WTC11 (cell line): ENCODE results near the gene BFSP2.

Source experiments
- ATF2 ChIP-seq: sonication (generic); formaldehyde crosslinking; IDR thresholded peaks from 2 replicates; pipeline ENCODE4 v1.8.1; 2022; ENCODE audit warnings: low read depth, missing genetic modification reagents, borderline replicate concordance
- CBFB ChIP-seq: sonication (generic); formaldehyde crosslinking; IDR thresholded peaks from 2 replicates; pipeline ENCODE4 v1.8.1; 2022; ENCODE audit warnings: mild to moderate bottlenecking, low read depth, missing genetic modification reagents
- ZNF219 ChIP-seq: sonication (generic); formaldehyde crosslinking; IDR thresholded peaks from 2 replicates; pipeline ENCODE4 v1.8.0; 2023; ENCODE audit warnings: missing genetic modification reagents, mild to moderate bottlenecking, borderline replicate concordance
- TF ChIP-seq, protein P1 (sequence below): fragments of 200-600 bp; IDR thresholded peaks from 2 replicates; pipeline ENCODE4 v1.8.0; 2022; ENCODE audit warnings: antibody characterized with exemption
- TF ChIP-seq, protein P2 (sequence below): fragments of 250-450 bp; sonication (Bioruptor Pico); IDR thresholded peaks from 2 replicates; pipeline ENCODE4 v2.1.2; 2022; ENCODE audit warnings: mild to moderate bottlenecking, moderate library complexity
- TF ChIP-seq, protein P3 (sequence below): sonication (generic); formaldehyde crosslinking; IDR thresholded peaks from 2 replicates; pipeline ENCODE4 v1.8.0; 2022; ENCODE audit warnings: mild to moderate bottlenecking, missing genetic modification reagents

DNA sequence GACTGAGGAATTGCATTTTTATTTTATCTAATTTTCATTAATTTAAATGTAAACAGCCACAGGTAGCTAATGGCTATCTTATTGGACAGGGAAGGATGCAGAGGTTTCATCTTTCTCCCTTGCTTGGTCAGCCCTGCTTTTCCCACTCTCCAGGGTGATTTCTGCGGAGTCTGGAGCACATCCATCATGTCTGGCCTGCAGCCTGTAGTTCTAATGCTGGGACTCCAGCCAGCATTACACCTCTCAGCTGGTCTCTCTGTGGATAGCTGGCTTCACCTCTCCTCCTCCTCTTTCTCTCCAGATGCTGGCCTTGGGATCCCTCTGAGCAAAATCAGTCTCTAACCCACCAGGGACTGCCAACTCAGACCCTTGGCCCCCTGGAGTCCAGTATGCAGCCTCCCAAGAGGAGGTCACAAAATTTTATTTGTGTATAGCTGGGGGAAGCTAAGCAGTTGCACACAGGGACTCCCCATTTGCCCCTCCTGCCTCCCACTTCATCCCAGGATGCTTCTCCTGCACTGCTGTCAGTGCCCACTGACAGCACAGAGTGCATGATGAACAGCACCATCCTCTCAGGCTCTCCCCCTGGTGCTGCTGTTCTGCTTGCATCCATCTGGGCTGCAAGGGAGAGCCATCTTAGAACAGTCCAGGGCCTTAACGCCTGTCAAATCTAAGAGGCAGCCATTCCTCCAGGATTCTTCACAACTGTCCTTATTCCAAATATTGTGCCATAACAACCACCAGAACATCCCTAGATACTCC is 1.7 kb downstream of the BFSP2 start:
- TF ChIP-seq ZNF219 (CRISPR knock-in tag) = no peak
- TF ChIP-seq, protein P1, sequence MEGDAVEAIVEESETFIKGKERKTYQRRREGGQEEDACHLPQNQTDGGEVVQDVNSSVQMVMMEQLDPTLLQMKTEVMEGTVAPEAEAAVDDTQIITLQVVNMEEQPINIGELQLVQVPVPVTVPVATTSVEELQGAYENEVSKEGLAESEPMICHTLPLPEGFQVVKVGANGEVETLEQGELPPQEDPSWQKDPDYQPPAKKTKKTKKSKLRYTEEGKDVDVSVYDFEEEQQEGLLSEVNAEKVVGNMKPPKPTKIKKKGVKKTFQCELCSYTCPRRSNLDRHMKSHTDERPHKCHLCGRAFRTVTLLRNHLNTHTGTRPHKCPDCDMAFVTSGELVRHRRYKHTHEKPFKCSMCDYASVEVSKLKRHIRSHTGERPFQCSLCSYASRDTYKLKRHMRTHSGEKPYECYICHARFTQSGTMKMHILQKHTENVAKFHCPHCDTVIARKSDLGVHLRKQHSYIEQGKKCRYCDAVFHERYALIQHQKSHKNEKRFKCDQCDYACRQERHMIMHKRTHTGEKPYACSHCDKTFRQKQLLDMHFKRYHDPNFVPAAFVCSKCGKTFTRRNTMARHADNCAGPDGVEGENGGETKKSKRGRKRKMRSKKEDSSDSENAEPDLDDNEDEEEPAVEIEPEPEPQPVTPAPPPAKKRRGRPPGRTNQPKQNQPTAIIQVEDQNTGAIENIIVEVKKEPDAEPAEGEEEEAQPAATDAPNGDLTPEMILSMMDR = no peak
- TF ChIP-seq CBFB (CRISPR knock-in tag) = no peak
- TF ChIP-seq ATF2 (CRISPR knock-in tag) = no peak
- TF ChIP-seq, protein P2, sequence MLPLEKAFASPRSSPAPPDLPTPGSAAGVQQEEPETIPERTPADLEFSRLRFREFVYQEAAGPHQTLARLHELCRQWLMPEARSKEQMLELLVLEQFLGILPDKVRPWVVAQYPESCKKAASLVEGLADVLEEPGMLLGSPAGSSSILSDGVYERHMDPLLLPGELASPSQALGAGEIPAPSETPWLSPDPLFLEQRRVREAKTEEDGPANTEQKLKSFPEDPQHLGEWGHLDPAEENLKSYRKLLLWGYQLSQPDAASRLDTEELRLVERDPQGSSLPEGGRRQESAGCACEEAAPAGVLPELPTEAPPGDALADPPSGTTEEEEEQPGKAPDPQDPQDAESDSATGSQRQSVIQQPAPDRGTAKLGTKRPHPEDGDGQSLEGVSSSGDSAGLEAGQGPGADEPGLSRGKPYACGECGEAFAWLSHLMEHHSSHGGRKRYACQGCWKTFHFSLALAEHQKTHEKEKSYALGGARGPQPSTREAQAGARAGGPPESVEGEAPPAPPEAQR (CRISPR knock-in tag) = no peak
- TF ChIP-seq, protein P3, sequence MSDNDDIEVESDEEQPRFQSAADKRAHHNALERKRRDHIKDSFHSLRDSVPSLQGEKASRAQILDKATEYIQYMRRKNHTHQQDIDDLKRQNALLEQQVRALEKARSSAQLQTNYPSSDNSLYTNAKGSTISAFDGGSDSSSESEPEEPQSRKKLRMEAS (CRISPR knock-in tag) = no peak
